GM12892 (cell line): ENCODE data around the gene PTPRU.

Experiments used
- DNase-seq: peaks from one replicate; pipeline ENCODE4 v3.0.0; 2011; ENCODE audit not compliant: insufficient read length
- FAIRE-seq: peaks from 2 replicates; lab custom pipeline; 2011; peaks lifted over from hg19 to GRCh38; lab: Jason Lieb, UNC
- POLR2A ChIP-seq: IDR thresholded peaks from 2 replicates; pipeline ENCODE4 v1.6.1; 2011; ENCODE audit warnings: low read depth, low read length, control low read depth
- POLR2AphosphoS5 ChIP-seq: IDR thresholded peaks from 2 replicates; pipeline ENCODE4 v1.6.1; 2011; ENCODE audit warnings: low read depth, low read length, control low read depth
- TAF1 ChIP-seq: IDR thresholded peaks from 2 replicates; pipeline ENCODE4 v1.6.1; 2011; ENCODE audit warnings: low read depth, mild to moderate bottlenecking, control low read depth, low read length, borderline replicate concordance

PTPRU gene

DNA sequence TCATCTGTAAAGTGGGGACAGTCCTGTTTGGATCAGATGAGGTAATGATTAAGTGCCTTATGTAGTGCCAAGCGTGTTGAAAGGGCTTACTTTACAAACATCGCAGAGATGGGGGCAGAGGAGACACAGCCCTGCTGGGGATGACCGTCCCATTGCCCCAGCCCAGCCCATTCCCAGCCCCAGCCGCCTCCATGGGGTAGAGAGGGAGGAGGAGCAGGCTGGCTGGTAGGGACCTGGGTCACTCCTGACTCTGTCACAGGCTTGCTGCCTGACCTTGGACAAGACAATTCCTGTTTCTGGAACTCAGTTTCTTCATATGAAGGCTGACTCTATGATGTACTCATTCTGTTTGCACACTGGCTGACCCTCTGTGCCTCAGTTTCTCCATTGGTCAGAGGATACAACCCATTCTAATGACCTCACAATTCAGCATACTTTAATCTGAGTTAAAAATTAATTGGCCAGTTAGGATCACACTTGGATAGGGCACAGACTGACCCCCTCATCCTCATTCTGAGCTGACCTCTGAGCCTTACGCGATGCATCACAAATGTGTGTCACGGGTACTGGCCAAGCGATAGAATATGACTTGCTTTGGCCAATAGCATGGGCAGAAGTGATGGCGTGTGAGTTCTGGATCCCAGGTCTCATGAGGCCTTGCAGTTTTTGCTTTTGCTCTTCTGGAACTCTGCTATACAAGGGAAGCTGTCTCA lies 91.1 kb downstream of the PTPRU start:
- DNase-seq, result no peak
- no peak for FAIRE-seq
- no peak for TF ChIP-seq POLR2A
- TF ChIP-seq TAF1, result no peak
- no peak for TF ChIP-seq POLR2AphosphoS5

DNA sequence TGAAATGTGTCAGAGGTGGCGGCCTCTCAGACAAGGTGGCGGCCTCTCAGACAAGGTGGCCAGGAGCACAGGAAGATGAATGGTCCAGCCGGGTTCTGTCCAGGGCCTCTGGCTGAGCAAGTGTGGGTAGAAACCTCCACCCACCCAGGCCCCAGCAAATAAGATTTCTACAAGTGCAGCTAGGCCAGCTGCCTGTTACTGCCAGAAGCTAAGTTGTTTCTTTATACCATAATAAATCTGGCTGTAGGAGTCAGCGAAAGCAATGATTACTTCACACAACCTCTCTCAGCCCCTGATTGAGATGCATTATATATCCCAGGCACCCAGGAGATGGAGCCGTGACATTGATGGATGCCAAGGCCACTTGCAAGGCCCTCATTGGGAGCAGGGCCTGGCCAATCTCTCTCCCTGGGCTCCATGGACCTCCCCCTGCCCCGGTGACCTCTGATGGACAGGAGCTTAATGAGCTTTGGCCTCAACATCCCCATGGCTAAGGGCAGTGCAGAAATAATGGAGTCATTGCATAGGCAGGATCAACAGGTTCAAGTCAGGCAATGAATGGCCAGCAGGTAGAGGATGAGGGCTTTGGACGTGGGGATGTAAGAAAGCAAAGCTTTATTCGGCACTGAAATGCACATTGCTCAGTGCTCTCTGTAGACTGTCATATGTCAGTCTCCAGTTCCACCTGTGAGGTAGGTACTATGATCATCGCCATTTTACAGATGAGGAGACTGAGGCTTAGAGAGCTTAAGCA lies 92.9 kb downstream of the PTPRU start:
- FAIRE-seq (no peak), DNase-seq (no peak)
- TF ChIP-seq POLR2A, result no peak
- no peak for TF ChIP-seq POLR2AphosphoS5
- TF ChIP-seq TAF1, result no peak

DNA sequence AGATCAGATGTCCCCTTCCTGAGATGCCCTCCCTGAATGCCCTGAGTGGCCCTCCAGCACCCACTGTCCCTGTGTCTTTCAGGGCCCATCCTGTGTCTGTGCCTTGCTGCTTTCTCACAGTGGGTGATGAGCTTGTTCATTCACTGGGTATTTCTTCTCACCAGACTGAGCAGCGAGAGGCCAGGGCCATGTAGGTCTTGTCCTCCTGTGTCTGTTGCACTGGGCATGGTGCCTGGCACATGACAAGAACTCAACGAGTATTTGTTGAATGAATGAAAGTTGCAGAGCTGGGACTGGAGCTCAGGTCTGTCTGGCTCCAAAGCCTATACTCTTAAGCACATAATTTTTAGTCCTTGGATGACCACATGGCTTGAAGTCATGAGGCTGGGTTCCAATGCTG lies 93.8 kb downstream of the PTPRU start:
- TF ChIP-seq POLR2A (no peak), POLR2AphosphoS5 (no peak), TAF1 (no peak)
- FAIRE-seq, result no peak
- DNase-seq, result no peak

DNA sequence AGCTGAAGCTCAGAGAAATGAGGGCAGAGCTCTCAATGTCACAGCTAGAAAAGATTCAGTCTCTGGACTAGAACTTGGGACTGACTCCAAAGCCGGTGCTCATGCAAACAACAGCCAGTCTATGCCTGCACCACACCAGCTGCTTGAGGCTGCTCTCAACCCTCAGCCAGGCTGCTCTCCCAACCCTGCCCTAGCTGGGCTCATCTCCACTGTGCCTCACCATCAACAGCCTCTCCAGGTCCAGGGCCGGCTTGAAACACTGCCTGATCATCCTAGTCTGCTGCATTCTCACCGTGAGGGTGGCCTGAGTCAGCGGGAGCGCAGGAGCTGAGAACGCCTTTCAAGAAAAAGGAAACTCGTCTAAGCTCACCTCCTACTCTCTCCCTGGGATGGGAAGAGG lies 94.5 kb downstream of the PTPRU start:
- FAIRE-seq, result no peak
- TF ChIP-seq POLR2A (no peak), POLR2AphosphoS5 (no peak), TAF1 (no peak)
- no peak for DNase-seq

- no peak for FAIRE-seq
- no peak for TF ChIP-seq TAF1
- TF ChIP-seq POLR2AphosphoS5, result no peak
- TF ChIP-seq POLR2A, result no peak
Measured at GRCh38 chr1:29331309-29331708, 95.0 kb downstream of the PTPRU start.

GRCh38 chr1:29331729-29332128 lies 95.4 kb downstream of the PTPRU start:
- DNase-seq, result no peak
- TF ChIP-seq POLR2A, result no peak
- FAIRE-seq, result no peak

More at GRCh38 chr1:29331309-29331708, 95.0 kb downstream of the PTPRU start:
- DNase-seq, result no peak

DNA sequence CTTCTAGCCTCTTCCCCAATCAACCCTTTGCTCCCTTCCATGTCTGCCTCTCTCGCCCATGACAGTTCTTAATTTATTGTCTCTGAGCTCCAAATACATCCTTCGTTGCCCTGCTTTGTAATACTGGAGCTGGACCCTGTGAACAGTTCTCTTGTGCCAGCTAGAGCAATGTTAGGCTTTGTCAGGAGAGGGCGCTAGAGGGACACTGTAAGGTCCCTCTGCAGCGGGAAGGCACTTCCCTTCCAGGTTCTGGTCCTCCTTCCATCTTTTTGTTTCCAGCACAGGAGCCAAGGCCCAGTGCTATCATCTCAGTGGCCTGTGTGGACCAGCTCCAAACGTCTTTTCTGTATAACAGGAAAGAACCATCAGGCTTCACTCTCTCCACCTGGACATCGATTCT lies 95.9 kb downstream of the PTPRU start:
- TF ChIP-seq TAF1, result no peak
- no peak for TF ChIP-seq POLR2AphosphoS5
- no peak for TF ChIP-seq POLR2A
- FAIRE-seq (no peak), DNase-seq (no peak)

GRCh38 chr1:29333008-29333407 lies 96.7 kb downstream of the PTPRU start:
- no peak for DNase-seq

DNA sequence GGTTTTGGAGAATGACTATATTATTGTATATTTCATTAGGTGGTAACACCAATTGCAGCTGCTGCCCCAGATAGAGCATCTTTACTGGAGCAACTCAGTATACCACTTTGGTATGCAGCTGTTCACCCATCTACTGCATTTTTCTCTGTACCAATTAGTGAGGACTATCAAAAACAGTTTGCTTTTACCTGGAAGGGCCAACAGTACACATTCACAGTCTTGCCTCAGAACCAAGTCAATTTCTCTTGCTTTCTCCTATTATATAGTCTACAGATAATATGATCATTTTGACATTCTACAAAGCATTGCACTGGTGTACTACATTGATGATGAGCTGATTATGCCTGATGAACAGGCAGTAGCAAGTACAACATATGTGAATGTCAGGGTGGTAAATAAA lies 99.3 kb downstream of the PTPRU start:
- TF ChIP-seq POLR2AphosphoS5 (no peak), POLR2A (no peak), TAF1 (no peak)
- DNase-seq (no peak), FAIRE-seq (no peak)

More at GRCh38 chr1:29333008-29333407, 96.7 kb downstream of the PTPRU start:
- no peak for TF ChIP-seq POLR2AphosphoS5
- no peak for TF ChIP-seq POLR2A
- FAIRE-seq, result no peak

DNA sequence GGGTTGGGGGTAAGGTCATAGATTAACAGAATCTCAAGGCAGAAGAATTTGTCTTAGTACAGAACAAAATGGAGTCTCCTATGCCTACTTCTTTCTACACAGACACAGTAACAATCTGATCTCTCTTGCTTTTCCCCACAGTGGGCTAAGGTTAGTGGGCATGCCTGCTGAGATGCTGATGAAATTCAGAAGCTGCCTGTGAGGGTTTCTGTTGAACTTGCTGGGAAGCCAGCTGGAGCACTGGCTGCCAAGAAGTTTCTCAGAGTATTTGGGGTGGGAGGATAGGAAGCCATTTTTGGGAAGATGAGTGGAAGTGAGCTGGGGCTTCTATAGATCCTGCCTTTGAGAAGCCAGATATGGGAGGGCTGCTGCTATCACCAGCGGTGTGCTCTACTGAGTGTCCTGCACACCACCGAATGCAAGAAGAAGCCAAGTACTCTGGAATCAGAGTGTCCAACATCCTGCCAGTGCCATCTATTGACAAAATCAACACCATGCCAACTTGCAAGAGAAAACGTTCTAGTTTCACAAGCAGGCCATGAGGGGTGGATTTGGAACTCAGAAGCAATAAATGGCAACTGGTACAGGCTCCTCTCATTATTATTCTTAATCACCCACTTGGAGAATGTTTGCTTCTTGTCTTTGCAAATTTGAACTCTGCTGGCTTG lies 102.7 kb downstream of the PTPRU start:
- FAIRE-seq (no peak), DNase-seq (no peak)
- TF ChIP-seq POLR2AphosphoS5 (no peak), POLR2A (no peak), TAF1 (no peak)

DNA sequence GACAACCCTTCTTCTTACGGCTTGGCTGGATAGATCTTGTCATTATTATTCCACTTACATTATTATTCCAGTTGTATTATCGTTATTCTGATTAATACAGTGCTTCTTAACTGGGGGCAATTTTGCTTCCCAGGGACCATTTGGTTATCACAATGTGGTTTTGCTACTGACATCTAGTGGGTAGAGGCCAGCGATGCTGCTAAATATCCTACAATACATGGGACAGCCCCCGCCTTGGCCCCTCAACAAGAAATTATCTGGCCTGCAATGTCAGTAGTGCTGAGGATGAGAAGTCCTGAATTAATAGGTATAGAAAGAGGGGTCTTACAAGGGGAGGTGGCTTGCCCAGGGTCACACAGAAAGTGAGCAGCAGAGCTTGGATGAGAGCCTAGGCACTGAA lies 105.6 kb downstream of the PTPRU start:
- no peak for FAIRE-seq
- TF ChIP-seq POLR2AphosphoS5 (no peak), TAF1 (no peak)
- DNase-seq, result no peak
